SK-N-SH (cell line): Measurements from ENCODE around the gene SLC13A3. TPM values are rescaled to one million over a fixed set of nuclear protein-coding genes. Genes with fewer than 3 reads are reported as not detected.

Experiments used
- CTCF ChIA-PET: fragments of 300-600, 350-600 bp; formaldehyde crosslinking; extraction: SDS; loops from one replicate; lab custom pipeline; 2021; lab: Yijun Ruan, JAX
- POLR2A ChIA-PET: fragments of 350-600 bp; sonication (Branson Sonifier 250); formaldehyde crosslinking; extraction: SDS; loops from one replicate; lab custom pipeline; 2020; ENCODE audit warnings: antibody characterized with exemption, inconsistent platforms; lab: Yijun Ruan, JAX
- DNase-seq: peaks from one replicate; pipeline ENCODE4 v3.0.0; 2012
- H2AFZ ChIP-seq: fragments of 200-600 bp; sonication (generic); 2 replicates; pipeline ENCODE4 v1.8.1; 2016; ENCODE audit warnings: antibody characterized with exemption, mild to moderate bottlenecking, low read depth
- H3F3A ChIP-seq: fragments of 200-600 bp; sonication (generic); replicated peaks from 2 replicates; pipeline ENCODE3; 2016; ENCODE audit warnings: antibody characterized with exemption, mild to moderate bottlenecking; ENCODE audit not compliant: insufficient read depth
- H3K27ac ChIP-seq, 2 experiments: fragments of 200-500 bp in 1 of 2; fragments of 200-600 bp in 1 of 2; sonication (Bioruptor generic) in 1 of 2; sonication (generic), shearing (Covaris generic) in 1 of 2; 2 replicates each; pipeline versions ENCODE4 v1.5.1 to v1.6.1; 2014 to 2016; ENCODE audit warnings: low read depth in 2 of 2, inconsistent platforms in 1 of 2, low read length in 1 of 2, mild to moderate bottlenecking in 1 of 2, mixed read lengths in 1 of 2
- H3K27me3 ChIP-seq: fragments of 200-600 bp; sonication (generic), shearing (Covaris generic); 2 replicates; pipeline ENCODE4 v1.6.1; 2016; ENCODE audit warnings: mixed run types; ENCODE audit not compliant: insufficient read depth
- H3K36me3 ChIP-seq, 2 experiments: fragments of 200-500 bp in 1 of 2; fragments of 200-600 bp in 1 of 2; sonication (Bioruptor generic) in 1 of 2; sonication (generic) in 1 of 2; replicated peaks in 1 of 2; 2 replicates each; pipeline versions ENCODE3 to v1.5.1; 2014 to 2016; ENCODE audit warnings: low read length in 1 of 2, mild to moderate bottlenecking in 1 of 2; ENCODE audit not compliant: insufficient read depth in 2 of 2, control insufficient read depth in 1 of 2
- H3K4me1 ChIP-seq, 2 experiments: fragments of 200-500 bp in 1 of 2; fragments of 200-600 bp in 1 of 2; sonication (Bioruptor generic) in 1 of 2; sonication (generic), shearing (Covaris generic) in 1 of 2; 2 replicates each; pipeline versions ENCODE4 v1.5.1 to v1.6.1; 2014 to 2016; ENCODE audit warnings: low read depth in 1 of 2, low read length in 1 of 2, mixed run types in 1 of 2; ENCODE audit not compliant: insufficient read depth in 2 of 2, control insufficient read depth in 1 of 2
- H3K4me2 ChIP-seq: fragments of 200-600 bp; sonication (generic), shearing (Covaris generic); 2 replicates; pipeline ENCODE4 v1.6.1; 2017; ENCODE audit warnings: mixed run types
- H3K4me3 ChIP-seq, 2 experiments: fragments of 200-500 bp in 1 of 2; fragments of 200-600 bp in 1 of 2; sonication (Bioruptor generic) in 1 of 2; sonication (generic), shearing (Covaris generic) in 1 of 2; 2 replicates each; pipeline versions ENCODE4 v1.5.1 to v1.8.1; 2014 to 2016; ENCODE audit warnings: low read depth in 2 of 2, inconsistent platforms in 1 of 2, low read length in 1 of 2, mild to moderate bottlenecking in 1 of 2, mixed read lengths in 1 of 2, moderate library complexity in 1 of 2
- H3K79me2 ChIP-seq: fragments of 200-600 bp; sonication (generic); 2 replicates; pipeline ENCODE4 v1.8.1; 2017; ENCODE audit warnings: mild to moderate bottlenecking; ENCODE audit not compliant: insufficient read depth
- H3K9ac ChIP-seq: fragments of 200-600 bp; sonication (generic); 2 replicates; pipeline ENCODE4 v1.6.1; 2017; ENCODE audit warnings: mixed run types
- H3K9me2 ChIP-seq: fragments of 200-600 bp; sonication (generic); 2 replicates; pipeline ENCODE4 v1.6.1; 2017; ENCODE audit warnings: mixed run types
- H3K9me3 ChIP-seq: fragments of 200-600 bp; sonication (generic); 2 replicates; pipeline ENCODE4 v1.6.1; 2017; ENCODE audit warnings: mixed run types, mild to moderate bottlenecking, moderate library complexity
- H4K20me1 ChIP-seq: fragments of 200-600 bp; sonication (generic); 2 replicates; pipeline ENCODE4 v1.6.1; 2017; ENCODE audit warnings: mild to moderate bottlenecking, mixed run types; ENCODE audit not compliant: insufficient read depth
- CHD2 ChIP-seq: fragments of 150-350 bp; IDR thresholded peaks from 2 replicates; pipeline ENCODE4 v1.6.1; 2018; ENCODE audit warnings: low read length; ENCODE audit not compliant: partially characterized antibody
- EP300 ChIP-seq, 2 experiments: IDR thresholded peaks; 2 replicates each; pipeline versions ENCODE4 v1.4.0 to v1.6.1; 2012; ENCODE audit warnings: borderline replicate concordance in 1 of 2, low read depth in 1 of 2, low read length in 1 of 2
- EZH2phosphoT487 ChIP-seq: fragments of 200-600 bp; sonication (generic); IDR thresholded peaks from 2 replicates; pipeline ENCODE4 v1.6.1; 2017; ENCODE audit warnings: low read depth, mixed run types, mild to moderate bottlenecking, antibody characterized with exemption, moderate library complexity, borderline replicate concordance
- FOSL2 ChIP-seq: IDR thresholded peaks from 2 replicates; pipeline ENCODE4 v1.4.0; 2012; ENCODE audit warnings: low read depth, mild to moderate bottlenecking, moderate library complexity, borderline replicate concordance
- FOXJ3 ChIP-seq: sonication (generic); formaldehyde crosslinking; IDR thresholded peaks from 2 replicates; pipeline ENCODE4 v1.5.1; 2020; ENCODE audit warnings: mild to moderate bottlenecking, missing genetic modification reagents
- FOXM1 ChIP-seq: IDR thresholded peaks from 2 replicates; pipeline ENCODE4 v1.4.0; 2012; ENCODE audit warnings: low read depth, mild to moderate bottlenecking
- GABPA ChIP-seq: IDR thresholded peaks from 2 replicates; pipeline ENCODE4 v1.4.0; 2012; ENCODE audit warnings: low read depth, mild to moderate bottlenecking
- JUND ChIP-seq: IDR thresholded peaks from 2 replicates; pipeline ENCODE4 v1.4.0; 2012
- MEF2A ChIP-seq: IDR thresholded peaks from 2 replicates; pipeline ENCODE4 v1.4.0; 2012; ENCODE audit warnings: low read depth, borderline replicate concordance
- NFIC ChIP-seq: IDR thresholded peaks from 2 replicates; pipeline ENCODE4 v1.4.0; 2012; ENCODE audit warnings: borderline replicate concordance
- PBX3 ChIP-seq: IDR thresholded peaks from 2 replicates; pipeline ENCODE4; 2012
- POLR2AphosphoS5 ChIP-seq: IDR thresholded peaks from 2 replicates; pipeline ENCODE4 v1.6.1; 2012; ENCODE audit warnings: low read depth, low read length
- RAD21 ChIP-seq: IDR thresholded peaks from 2 replicates; pipeline ENCODE4 v1.6.1; 2012; ENCODE audit warnings: mild to moderate bottlenecking, low read length
- RXRA ChIP-seq: IDR thresholded peaks from 2 replicates; pipeline ENCODE4 v1.4.0; 2012; ENCODE audit warnings: low read depth, mild to moderate bottlenecking, borderline replicate concordance
- SIN3A ChIP-seq: IDR thresholded peaks from 2 replicates; pipeline ENCODE4 v1.6.1; 2012; ENCODE audit warnings: low read depth, mild to moderate bottlenecking, low read length, moderate library complexity, borderline replicate concordance
- SMC3 ChIP-seq: IDR thresholded peaks from 2 replicates; pipeline ENCODE4 v1.6.1; 2012; ENCODE audit warnings: low read depth, low read length, improper control_type of control experiment
- TCF12 ChIP-seq: IDR thresholded peaks from 2 replicates; pipeline ENCODE4 v1.4.0; 2012
- TEAD4 ChIP-seq: IDR thresholded peaks from 2 replicates; pipeline ENCODE4 v1.4.0; 2012; ENCODE audit warnings: mild to moderate bottlenecking, borderline replicate concordance; ENCODE audit not compliant: insufficient read depth
- YY1 ChIP-seq: IDR thresholded peaks from 2 replicates; pipeline ENCODE4 v1.4.0; 2012; ENCODE audit warnings: low read depth, mild to moderate bottlenecking
- ZBTB33 ChIP-seq: IDR thresholded peaks from 2 replicates; pipeline ENCODE4 v1.4.0; 2012; ENCODE audit warnings: low read depth, borderline replicate concordance
- WGBS: methylation state at CpG from one replicate; pipeline ENCODE4 v1.1.6; 2017; ENCODE audit warnings: low lambda C conversion rate; 5-methylcytosine and 5-hydroxymethylcytosine counted together
- polyA plus RNA-seq, 3 experiments: library from polyadenylated mRNA; depleted of rRNA; stranded (reverse); fragments of >200 nt; gene quantifications; 2 replicates each; pipeline ENCODE4 v1.2.3, GENCODE V29; 2012
- TF ChIP-seq, protein P1 (sequence below): IDR thresholded peaks from 2 replicates; pipeline ENCODE4 v1.4.0; 2012; ENCODE audit warnings: low read depth
- TF ChIP-seq, protein P2 (sequence below): fragments of 200-600 bp; sonication (generic); IDR thresholded peaks from 2 replicates; pipeline ENCODE4 v1.6.1; 2017; ENCODE audit warnings: antibody characterized with exemption, mild to moderate bottlenecking, moderate library complexity
- TF ChIP-seq, protein P3 (sequence below): fragments of 150-350 bp; IDR thresholded peaks from 2 replicates; pipeline ENCODE4 v1.6.1; 2017; ENCODE audit warnings: antibody characterized with exemption, low read length, low read depth, borderline replicate concordance

The SLC13A3 gene
- polyA plus RNA-seq, 1 of the 3 experiments (the other 2 are of a cell fraction), result 0.10 TPM

DNA sequence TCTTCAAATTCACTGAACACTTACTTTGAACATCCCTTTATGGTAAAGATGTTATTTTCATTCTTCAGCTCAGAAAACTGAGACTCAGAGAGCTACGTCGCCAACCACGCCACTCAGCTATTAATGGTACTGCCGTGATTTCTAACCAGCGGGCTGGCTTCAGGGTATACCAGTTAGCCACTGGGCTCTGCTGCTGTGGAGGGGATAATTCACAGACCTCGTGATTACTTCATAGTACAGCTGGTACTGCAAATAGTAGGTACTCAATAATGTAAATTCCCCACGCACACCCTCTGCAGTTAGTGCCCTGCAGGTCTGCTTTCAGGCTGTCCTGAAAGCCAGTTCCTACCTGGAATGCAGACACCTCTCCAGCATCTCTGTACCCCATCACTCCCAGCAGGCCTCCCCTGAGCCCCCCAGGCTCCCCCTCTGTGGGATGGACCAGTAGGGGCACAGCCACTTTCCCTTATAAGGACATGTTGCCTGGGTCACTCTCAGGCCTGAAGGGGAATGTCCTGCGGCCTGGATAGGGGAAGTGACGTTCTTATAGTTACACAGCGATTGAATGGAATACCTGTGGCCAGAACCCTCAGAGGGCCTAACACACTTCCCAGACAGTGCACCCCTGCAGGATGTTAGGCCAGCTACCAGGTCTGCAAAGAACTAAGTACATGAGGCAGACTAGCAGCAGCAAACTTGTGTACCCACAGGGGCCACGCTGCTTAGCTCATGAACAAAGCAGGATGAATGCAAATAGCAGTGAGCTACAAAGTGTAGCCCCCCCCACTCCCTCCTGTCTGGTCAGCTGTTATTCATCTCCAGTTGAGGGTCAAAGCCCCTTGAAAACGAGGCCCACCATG is 99.5 kb downstream of the SLC13A3 start:
- ChIA-PET CTCF (interaction anchor here (1.5 to 4.1 kb wide), 3 partner anchors 9 to 14 kb away, joined by 3 to 25 read pairs (median 7); no protein-coding TSS in a partner anchor), POLR2A (interaction anchor here (0.6 to 0.8 kb wide), 2 partner anchors 137 to 141 kb away, joined by 5 read pairs; partner anchors contain the start of gene TP53RK)
- H3K9me2 ChIP-seq, result no peaks in the 10 kb centered on the region

GRCh38 chr20:46550461-46550860 is 100.8 kb downstream of the SLC13A3 start, which contains the start of gene OCSTAMP:
TSS of gene OCSTAMP (minus strand) at chr20:46550654. CDS start at chr20:46550560, 94 bp downstream.
- Histone ChIP-seq H3K4me3 (no peak within 1 kb of the TSS), H4K20me1 (no peaks in the 10 kb centered on the region), H2AFZ (no peak within 1 kb of the TSS), H3K27me3 (no peaks in the 10 kb centered on the region; the same call in 1 of the 2 replicates), H3K36me3 (no peaks in the 10 kb centered on the region), H3K9me3 (no peaks in the 10 kb centered on the region), H3K9ac (no peak within 1 kb of the TSS), H3F3A (no peaks in the 10 kb centered on the region), H3K4me2 (no peak within 1 kb of the TSS), H3K79me2 (no peaks in the 10 kb centered on the region), H3K4me1 (peaks cover 0 to 4% of the 10 kb centered on the region in 2 experiments; a peak in 1 of 4 replicates), H3K27ac (no peak within 1 kb of the TSS), H3K9me2 (no peaks in the 10 kb centered on the region)
- POLR2A ChIA-PET, result no interaction called here
- 55% methylated on average over 8 of the region's 9 CpGs for WGBS
- DNase-seq, result no peak
- CTCF ChIA-PET, result interaction anchor here (0.6 to 4.1 kb wide), 8 partner anchors 9 to 331 kb away, joined by 3 to 25 read pairs (median 5); no protein-coding TSS in a partner anchor
- TF ChIP-seq EZH2phosphoT487, result no peak
- TF ChIP-seq MEF2A, result no peak
- TF ChIP-seq ZBTB33, result no peak
- TF ChIP-seq FOXM1, result no peak
- TF ChIP-seq, protein P1, sequence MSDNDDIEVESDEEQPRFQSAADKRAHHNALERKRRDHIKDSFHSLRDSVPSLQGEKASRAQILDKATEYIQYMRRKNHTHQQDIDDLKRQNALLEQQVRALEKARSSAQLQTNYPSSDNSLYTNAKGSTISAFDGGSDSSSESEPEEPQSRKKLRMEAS, result no peak
- no peak for TF ChIP-seq FOSL2
- TF ChIP-seq PBX3, result no peak
- no peak for TF ChIP-seq RXRA
- TF ChIP-seq SMC3, result no peak
- TF ChIP-seq POLR2AphosphoS5, result no peak
- TF ChIP-seq FOXJ3, result no peak
- TF ChIP-seq NFIC, result no peak
- TF ChIP-seq TCF12, result no peak
- TF ChIP-seq, protein P2, sequence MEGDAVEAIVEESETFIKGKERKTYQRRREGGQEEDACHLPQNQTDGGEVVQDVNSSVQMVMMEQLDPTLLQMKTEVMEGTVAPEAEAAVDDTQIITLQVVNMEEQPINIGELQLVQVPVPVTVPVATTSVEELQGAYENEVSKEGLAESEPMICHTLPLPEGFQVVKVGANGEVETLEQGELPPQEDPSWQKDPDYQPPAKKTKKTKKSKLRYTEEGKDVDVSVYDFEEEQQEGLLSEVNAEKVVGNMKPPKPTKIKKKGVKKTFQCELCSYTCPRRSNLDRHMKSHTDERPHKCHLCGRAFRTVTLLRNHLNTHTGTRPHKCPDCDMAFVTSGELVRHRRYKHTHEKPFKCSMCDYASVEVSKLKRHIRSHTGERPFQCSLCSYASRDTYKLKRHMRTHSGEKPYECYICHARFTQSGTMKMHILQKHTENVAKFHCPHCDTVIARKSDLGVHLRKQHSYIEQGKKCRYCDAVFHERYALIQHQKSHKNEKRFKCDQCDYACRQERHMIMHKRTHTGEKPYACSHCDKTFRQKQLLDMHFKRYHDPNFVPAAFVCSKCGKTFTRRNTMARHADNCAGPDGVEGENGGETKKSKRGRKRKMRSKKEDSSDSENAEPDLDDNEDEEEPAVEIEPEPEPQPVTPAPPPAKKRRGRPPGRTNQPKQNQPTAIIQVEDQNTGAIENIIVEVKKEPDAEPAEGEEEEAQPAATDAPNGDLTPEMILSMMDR, result no peak

More for the DNA sequence above, 99.5 kb downstream of the SLC13A3 start:
- no peaks in the 10 kb centered on the region for H4K20me1 ChIP-seq
- no peak overlapping the region for H3K4me2 ChIP-seq
- no peak for DNase-seq
- no peaks in the 10 kb centered on the region; the same call in 1 of the 2 replicates for H3K27me3 ChIP-seq
- H3K9me3 ChIP-seq, result no peaks in the 10 kb centered on the region
- H2AFZ ChIP-seq, result no peak overlapping the region
- WGBS, result 63% methylated on average over 12 of the region's 12 CpGs
- H3K27ac ChIP-seq, result no peak overlapping the region
- no peak overlapping the region for H3K4me3 ChIP-seq
- H3K36me3 ChIP-seq, result no peaks in the 10 kb centered on the region
- TF ChIP-seq CHD2, result no peak
- TF ChIP-seq NFIC, result no peak
- no peak for TF ChIP-seq FOXJ3
- TF ChIP-seq RXRA, result no peak
- TF ChIP-seq SIN3A, result no peak
- no peak for TF ChIP-seq FOXM1
- no peak for TF ChIP-seq YY1
- no peak for TF ChIP-seq SMC3
- TF ChIP-seq FOSL2, result no peak
- TF ChIP-seq GABPA, result no peak
- TF ChIP-seq JUND, result no peak
- TF ChIP-seq, protein P3, sequence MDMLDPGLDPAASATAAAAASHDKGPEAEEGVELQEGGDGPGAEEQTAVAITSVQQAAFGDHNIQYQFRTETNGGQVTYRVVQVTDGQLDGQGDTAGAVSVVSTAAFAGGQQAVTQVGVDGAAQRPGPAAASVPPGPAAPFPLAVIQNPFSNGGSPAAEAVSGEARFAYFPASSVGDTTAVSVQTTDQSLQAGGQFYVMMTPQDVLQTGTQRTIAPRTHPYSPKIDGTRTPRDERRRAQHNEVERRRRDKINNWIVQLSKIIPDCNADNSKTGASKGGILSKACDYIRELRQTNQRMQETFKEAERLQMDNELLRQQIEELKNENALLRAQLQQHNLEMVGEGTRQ, result no peak
- no peak for TF ChIP-seq RAD21
- no peak for TF ChIP-seq TEAD4
- TF ChIP-seq EP300 (IDR thresholded peaks at IDR 0.05; ENCODE audit: borderline replicate concordance in 1 of 2, low read depth in 1 of 2, low read length in 1 of 2), result no peak
- no peak overlapping the region for H3K9ac ChIP-seq
- H3K79me2 ChIP-seq, result no peaks in the 10 kb centered on the region
- no peaks in the 10 kb centered on the region for H3F3A ChIP-seq
- peaks cover 0 to 4% of the 10 kb centered on the region in 2 experiments; a peak in 1 of 4 replicates for H3K4me1 ChIP-seq
